K562 (cell line): Measurements from ENCODE around the gene LASP1. TPM values are rescaled to one million over a fixed set of nuclear protein-coding genes. Genes with fewer than 3 reads are reported as not detected.
"Not testable (repeated sequence)": the region's sequence is repeated elsewhere in the genome, so short reads cannot be mapped to it uniquely, and the experiment has no call there.

Experiments used
- ATAC-seq: fragments of 200-7000 bp; cut with Tn5 transposase; 3 replicates; pipeline ENCODE4 v1.9.1; 2020; ENCODE audit warnings: moderate library complexity
- BruUV-seq: library from RNA; stranded (reverse); fragments of 400-500 nt; replicated peaks from 2 replicates; lab custom pipeline; 2021; lab: Mats Ljungman, UMichigan
- CTCF ChIA-PET: fragments of 300-600 bp; formaldehyde crosslinking; extraction: SDS; loops from one replicate; lab custom pipeline; 2021; ENCODE audit warnings: low intra/inter-chr PET ratio; lab: Yijun Ruan, JAX
- POLR2A ChIA-PET: fragments of 300-600, 350-650 bp; sonication (Branson Sonifier 250); formaldehyde crosslinking; extraction: SDS; loops from one replicate; lab custom pipeline; 2021; ENCODE audit warnings: antibody characterized with exemption, inconsistent platforms; lab: Yijun Ruan, JAX
- DNase-seq, 4 experiments: peaks; one replicate each; pipeline versions ENCODE4 v3.0.0 to v3.0.0-alpha.2; 2011 to 2018; ENCODE audit warnings: low spot score in 3 of 4, mixed read lengths in 3 of 4; ENCODE audit errors: extremely low read depth in 1 of 4
- FAIRE-seq: peaks from 2 replicates; lab custom pipeline; 2011; peaks lifted over from hg19 to GRCh38; lab: Jason Lieb, UNC
- H2AFZ ChIP-seq: 2 replicates; pipeline ENCODE4 v1.6.0; 2011; ENCODE audit warnings: low read depth, low read length, control low read depth, inconsistent platforms
- H3K27ac ChIP-seq: fragments of 200-600 bp; 3 replicates; pipeline ENCODE4 v1.8.0; 2011; ENCODE audit warnings: low read depth, mild to moderate bottlenecking, control low read depth, inconsistent platforms, low read length, moderate library complexity, mixed read lengths; ENCODE audit errors: extremely low read depth
- H3K27me3 ChIP-seq, 2 experiments: fragments of 300-600 bp in 1 of 2; 2 replicates in 1 of 2; 3 replicates in 1 of 2; pipeline versions ENCODE4 v1.6.0 to v1.8.0; 2011; ENCODE audit warnings: inconsistent platforms in 2 of 2, low read length in 2 of 2, mild to moderate bottlenecking in 1 of 2, mixed read lengths in 1 of 2, moderate library complexity in 1 of 2; ENCODE audit not compliant: control insufficient read depth in 2 of 2, insufficient read depth in 2 of 2
- H3K36me3 ChIP-seq: fragments of 300-600 bp; 3 replicates; pipeline ENCODE4 v1.8.0; 2011; ENCODE audit warnings: mild to moderate bottlenecking, low read length, inconsistent platforms; ENCODE audit not compliant: control insufficient read depth, insufficient read depth
- H3K4me1 ChIP-seq, 2 experiments: fragments of 200-600 bp in 1 of 2; replicated peaks in 1 of 2; 2 replicates in 1 of 2; 3 replicates in 1 of 2; pipeline versions ENCODE4 v1.5.1 to v1.8.0; 2011; ENCODE audit warnings: inconsistent platforms in 2 of 2, low read length in 2 of 2, mild to moderate bottlenecking in 1 of 2, mixed read lengths in 1 of 2, moderate library complexity in 1 of 2; ENCODE audit not compliant: control insufficient read depth in 2 of 2, insufficient read depth in 2 of 2
- H3K4me2 ChIP-seq: 2 replicates; pipeline ENCODE4 v1.6.1; 2011; ENCODE audit warnings: low read length, control low read depth, inconsistent platforms, mixed read lengths; ENCODE audit not compliant: insufficient read depth
- H3K4me3 ChIP-seq: fragments of 200-600 bp; sonication (generic), shearing (Covaris generic); 2 replicates; pipeline ENCODE4 v1.5.1; 2016; ENCODE audit warnings: control low read depth, inconsistent platforms
- H3K79me2 ChIP-seq: fragments of 200-600 bp; 3 replicates; pipeline ENCODE4 v1.8.0; 2011; ENCODE audit warnings: low read length, inconsistent platforms; ENCODE audit not compliant: control insufficient read depth, insufficient read depth
- H3K9ac ChIP-seq, 2 experiments: 2 replicates each; pipeline versions ENCODE4 v1.6.0 to v1.6.1; 2011; ENCODE audit warnings: low read depth in 2 of 2, low read length in 2 of 2, control low read depth in 1 of 2, inconsistent platforms in 1 of 2, mild to moderate bottlenecking in 1 of 2, mixed read lengths in 1 of 2; ENCODE audit not compliant: insufficient read depth in 1 of 2
- H3K9me1 ChIP-seq: one replicate; pipeline ENCODE4 v1.6.0; 2011; ENCODE audit warnings: inconsistent platforms, mild to moderate bottlenecking, low read length, moderate library complexity; ENCODE audit not compliant: control insufficient read depth, insufficient read depth
- H3K9me3 ChIP-seq: replicated peaks from 2 replicates; pipeline ENCODE4 v1.5.1; 2011; ENCODE audit warnings: low read depth, low read length, inconsistent platforms; ENCODE audit not compliant: control insufficient read depth, insufficient read depth
- H4K20me1 ChIP-seq: replicated peaks from 2 replicates; pipeline ENCODE4 v1.6.1; 2011; ENCODE audit warnings: low read length, inconsistent platforms, mixed read lengths; ENCODE audit not compliant: control insufficient read depth, insufficient read depth
- TAL1 ChIP-seq: fragments of 450-650 bp; IDR thresholded peaks from 2 replicates; pipeline ENCODE4 v1.6.1; 2016; ENCODE audit warnings: mild to moderate bottlenecking
- WGBS: fragments of 100-300 bp; shearing (Covaris generic); methylation state at CpG from one replicate; pipeline ENCODE4 v1.1.6; 2016; ENCODE audit warnings: low coverage, mixed read lengths; ENCODE audit not compliant: insufficient coverage; ENCODE audit errors: missing lambda C conversion rate; 5-methylcytosine and 5-hydroxymethylcytosine counted together
- in situ Hi-C: fragments of 300-500 bp; cut with MboI; formaldehyde crosslinking; loops from 4 replicates; pipeline ENCODE4 v1.15.0; 2018; ENCODE audit warnings: inconsistent platforms, mixed read lengths
- intact Hi-C: fragments of 100-400 bp; cut with micrococcal nuclease; formaldehyde crosslinking; loops from 2 replicates; pipeline ENCODE4 v1.14.2; 2022
- polyA plus RNA-seq, 8 experiments: library from polyadenylated mRNA; depleted of rRNA in 4 of 8; stranded (reverse) in 5 of 8; unstranded in 3 of 8; fragments of >200 nt; fragmentation: Nextera tagmentation in 2 of 8; fragmentation: Illumina TruSeq in 1 of 8; extraction: Ambion mirVana in 2 of 8; extraction: Trizol in 1 of 8; gene quantifications; 2 replicates each; pipeline versions ENCODE4 v1.2.1 to v1.2.3, GENCODE V29; 2011 to 2014; ENCODE audit warnings: inconsistent platforms in 1 of 8, missing spikeins in 1 of 8
- total RNA-seq, 7 experiments: library from RNA; depleted of rRNA in 6 of 7; stranded (reverse); fragments of >200 nt in 6 of 7; fragmentation: Illumina TruSeq in 2 of 7; extraction: Trizol in 2 of 7; gene quantifications; 2 replicates each; pipeline versions ENCODE4 v1.2.1 to v1.2.3, GENCODE V29; 2011 to 2021; ENCODE audit warnings: low replicate concordance in 1 of 7

The LASP1 gene
- total and polyA plus RNA-seq, 9 of the 15 experiments (the other 6 are each of a cell fraction or from before 2014, with no cell fraction given) = 23.0 to 125 (median 55.3) TPM

DNA sequence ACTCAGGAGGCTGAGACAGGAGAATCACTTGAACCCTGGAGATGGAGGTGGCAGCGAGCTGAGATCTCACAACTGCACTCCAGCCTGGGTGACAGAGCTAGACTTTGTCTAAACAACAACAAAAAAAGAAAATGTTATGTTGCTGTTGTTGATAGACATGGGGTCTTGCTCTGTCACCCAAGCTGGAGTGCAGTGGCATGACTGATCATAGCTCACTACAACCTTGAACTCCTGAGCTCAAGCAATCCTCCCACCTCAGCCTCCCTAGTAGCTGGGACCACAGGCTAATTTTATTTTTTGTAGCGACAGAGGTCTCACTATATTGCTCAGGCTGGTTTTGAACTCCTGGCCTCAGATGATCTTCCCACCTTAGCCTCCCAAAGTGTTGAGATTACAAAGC, 77.3 kb downstream of the LASP1 start:
- no peak overlapping the region for H3K4me3 ChIP-seq
- intact Hi-C loops (no loop called here), in situ Hi-C loops (no loop called here)
- ATAC-seq (no peak), FAIRE-seq (no peak), DNase-seq (no peak)
- H3K4me1 ChIP-seq = no peaks in the 10 kb centered on the region
- no peaks in the 10 kb centered on the region for H4K20me1 ChIP-seq
- H3K27me3 ChIP-seq = no peaks in the 10 kb centered on the region
- H3K9me3 ChIP-seq = no peaks in the 10 kb centered on the region
- H3K79me2 ChIP-seq = no peaks in the 10 kb centered on the region
- WGBS = 35% methylated on average over 2 of the region's 2 CpGs
- H2AFZ ChIP-seq = no peak overlapping the region
- no peak overlapping the region for H3K4me2 ChIP-seq
- H3K27ac ChIP-seq = no peak overlapping the region
- H3K36me3 ChIP-seq = no peaks in the 10 kb centered on the region
- BruUV-seq = no TSS peak
- H3K9me1 ChIP-seq = no peaks in the 10 kb centered on the region
- POLR2A ChIA-PET = interaction anchor here (0.7 kb wide), 1 partner anchor 46 kb away, joined by 3 read pairs; no protein-coding TSS in a partner anchor
- no peak overlapping the region for H3K9ac ChIP-seq
- CTCF ChIA-PET = no interaction called here
- TF ChIP-seq TAL1 = no peak

DNA sequence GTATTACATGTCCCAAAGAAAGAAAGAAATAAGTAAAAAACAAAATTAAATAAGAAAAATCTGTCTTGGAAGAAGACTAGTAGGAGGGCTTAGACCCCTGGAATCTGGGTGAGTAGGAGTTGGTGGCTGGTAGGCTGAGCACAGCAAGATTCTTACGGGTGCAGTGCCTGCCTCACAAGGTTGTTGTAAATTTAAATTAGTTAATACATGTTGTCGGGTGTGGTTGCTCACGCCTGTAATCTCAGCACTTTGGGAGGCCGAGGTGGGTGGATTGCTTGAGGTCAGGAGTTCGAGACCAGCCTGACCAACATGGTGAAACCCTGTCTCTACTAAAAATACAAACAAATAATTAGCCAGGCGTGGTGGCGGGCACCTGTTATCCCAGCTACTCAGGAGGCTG, 83.9 kb downstream of the LASP1 start:
- H3K4me1 ChIP-seq, CTCF ChIA-PET, in situ Hi-C loops, BruUV-seq, FAIRE-seq, ATAC-seq, H4K20me1 ChIP-seq, H3K4me3 ChIP-seq, H3K27me3 ChIP-seq, H3K9me3 ChIP-seq, H2AFZ ChIP-seq, H3K9ac ChIP-seq, H3K9me1 ChIP-seq, intact Hi-C loops, H3K4me2 ChIP-seq, H3K27ac ChIP-seq, H3K79me2 ChIP-seq, DNase-seq, H3K36me3 ChIP-seq: not testable (repeated sequence)
- 25% methylated on average over 7 of the region's 7 CpGs for WGBS
- POLR2A ChIA-PET = interaction anchor here (1.2 kb wide), 1 partner anchor 10 kb away, joined by 3 read pairs; no protein-coding TSS in a partner anchor
